GM12878 (cell line): ENCODE data around the gene BMP7. TPM values are rescaled to one million over a fixed set of nuclear protein-coding genes. Genes with fewer than 3 reads are reported as not detected.

Source experiments
- ATAC-seq: fragments of 200-7000 bp; cut with Tn5 transposase; 3 replicates; pipeline ENCODE4 v1.9.1; 2020; ENCODE audit warnings: mild to moderate bottlenecking, moderate library complexity
- BruUV-seq: library from RNA; stranded (reverse); fragments of 400-500 nt; replicated peaks from 2 replicates; lab custom pipeline; 2021; lab: Mats Ljungman, UMichigan
- CTCF ChIA-PET: fragments of 300-600 bp; sonication (Branson Sonifier 250); formaldehyde crosslinking; extraction: SDS; loops from one replicate; lab custom pipeline; 2021; ENCODE audit warnings: inconsistent platforms; lab: Yijun Ruan, JAX
- POLR2A ChIA-PET: fragments of 350-600 bp; formaldehyde crosslinking; extraction: SDS; loops from one replicate; lab custom pipeline; 2021; ENCODE audit warnings: inconsistent platforms; lab: Charles Lee
- RAD21 ChIA-PET: fragments of 300-600 bp; sonication (Branson Sonifier 250); formaldehyde crosslinking; loops from one replicate; lab custom pipeline; 2023; ENCODE audit warnings: antibody characterized with exemption; ENCODE audit not compliant: unreplicated experiment; lab: Charles Lee
- SMC1A ChIA-PET: fragments of 300-600 bp; sonication (Branson Sonifier 250); formaldehyde crosslinking; loops from one replicate; lab custom pipeline; 2023; ENCODE audit not compliant: unreplicated experiment, uncharacterized antibody; lab: Charles Lee
- DNase-seq: peaks from one replicate; pipeline ENCODE4 v3.0.0-alpha.2; 2011; ENCODE audit warnings: low read depth, low spot score
- FAIRE-seq: peaks from 3 replicates; lab custom pipeline; 2011; peaks lifted over from hg19 to GRCh38; lab: Jason Lieb, UNC
- H2AFZ ChIP-seq: 2 replicates; pipeline ENCODE4 v1.6.0; 2011; ENCODE audit warnings: low read depth, low read length, control low read depth; ENCODE audit not compliant: control insufficient read depth
- H3K27ac ChIP-seq: 2 replicates; pipeline ENCODE4 v1.5.1; 2011; ENCODE audit warnings: control low read depth; ENCODE audit not compliant: control insufficient read depth, insufficient read depth
- H3K27me3 ChIP-seq, 2 experiments: replicated peaks in 1 of 2; 2 replicates each; pipeline versions ENCODE4 v1.6.0 to v1.6.1; 2011; ENCODE audit warnings: low read length in 1 of 2; ENCODE audit not compliant: control insufficient read depth in 2 of 2, insufficient read depth in 2 of 2
- H3K36me3 ChIP-seq, 2 experiments: 2 replicates each; pipeline ENCODE4 v1.5.1; 2011; ENCODE audit warnings: low read length in 1 of 2; ENCODE audit not compliant: control insufficient read depth in 2 of 2, insufficient read depth in 2 of 2
- H3K4me1 ChIP-seq: 2 replicates; pipeline ENCODE4 v1.6.1; 2011; ENCODE audit warnings: mild to moderate bottlenecking, low read length, moderate library complexity, mixed read lengths; ENCODE audit not compliant: control insufficient read depth, insufficient read depth
- H3K4me2 ChIP-seq: 2 replicates; pipeline ENCODE4 v1.6.0; 2011; ENCODE audit warnings: control low read depth; ENCODE audit not compliant: control insufficient read depth, insufficient read depth
- H3K4me3 ChIP-seq: fragments of 200-600 bp; sonication (generic); 2 replicates; pipeline ENCODE4 v1.5.1; 2016
- H3K79me2 ChIP-seq: 2 replicates; pipeline ENCODE4 v1.6.0; 2011; ENCODE audit warnings: low read length; ENCODE audit not compliant: control insufficient read depth, insufficient read depth
- H3K9ac ChIP-seq: 2 replicates; pipeline ENCODE4 v1.8.0; 2011; ENCODE audit warnings: low read length, control low read depth, mixed read lengths; ENCODE audit not compliant: control insufficient read depth, insufficient read depth
- H3K9me3 ChIP-seq: replicated peaks from 3 replicates; pipeline ENCODE4 v1.5.1; 2011; ENCODE audit warnings: mild to moderate bottlenecking, low read length; ENCODE audit not compliant: control insufficient read depth, insufficient read depth
- H4K20me1 ChIP-seq: 2 replicates; pipeline ENCODE4 v1.6.0; 2011; ENCODE audit not compliant: control insufficient read depth, insufficient read depth
- CHD2 ChIP-seq: IDR thresholded peaks from 2 replicates; pipeline ENCODE4 v1.6.1; 2011; ENCODE audit warnings: low read depth, low read length, improper control_type of control experiment, borderline replicate concordance
- EED ChIP-seq: sonication (generic); IDR thresholded peaks from 2 replicates; pipeline ENCODE4 v1.6.1; 2016; ENCODE audit warnings: antibody characterized with exemption, low read depth
- FOXM1 ChIP-seq: IDR thresholded peaks from 2 replicates; pipeline ENCODE4 v1.6.1; 2012; ENCODE audit warnings: low read depth, mild to moderate bottlenecking, inconsistent platforms, low read length, moderate library complexity
- HDAC2 ChIP-seq: fragments of 200-600 bp; sonication (generic); IDR thresholded peaks from 2 replicates; pipeline ENCODE4 v1.6.1; 2017
- HDAC6 ChIP-seq: fragments of 200-600 bp; sonication (generic); IDR thresholded peaks from one replicate; pipeline ENCODE4 v1.8.0; 2017; ENCODE audit warnings: antibody characterized with exemption; ENCODE audit not compliant: unreplicated experiment
- IKZF1 ChIP-seq: fragments of 450-650 bp; conservative IDR thresholded peaks from 2 replicates; pipeline ENCODE4 v1.6.1; 2017; ENCODE audit warnings: antibody characterized with exemption, mild to moderate bottlenecking
- IRF4 ChIP-seq: IDR thresholded peaks from 2 replicates; pipeline ENCODE4 v1.6.1; 2011; ENCODE audit warnings: low read depth, low read length
- JUND ChIP-seq: IDR thresholded peaks from 2 replicates; pipeline ENCODE4 v1.6.1; 2012; ENCODE audit warnings: low read depth, mild to moderate bottlenecking, low read length, improper control_type of control experiment, moderate library complexity
- MYB ChIP-seq: fragments of 150-350 bp; IDR thresholded peaks from 2 replicates; pipeline ENCODE4 v1.6.1; 2014; ENCODE audit warnings: mild to moderate bottlenecking, low read depth, low read length, borderline replicate concordance
- PKNOX1 ChIP-seq: fragments of 450-650 bp; IDR thresholded peaks from 2 replicates; pipeline ENCODE4 v1.6.1; 2016; ENCODE audit warnings: mild to moderate bottlenecking
- POLR2AphosphoS2 ChIP-seq: IDR thresholded peaks from 2 replicates; pipeline ENCODE4 v1.6.1; 2011; ENCODE audit warnings: low read depth, mild to moderate bottlenecking, low read length, improper control_type of control experiment, moderate library complexity
- POU2F2 ChIP-seq: IDR thresholded peaks from 3 replicates; pipeline ENCODE4 v1.6.1; 2011; ENCODE audit warnings: low read depth, mild to moderate bottlenecking, low read length, borderline replicate concordance
- REST ChIP-seq: IDR thresholded peaks from 2 replicates; pipeline ENCODE4 v1.6.1; 2012; ENCODE audit warnings: mild to moderate bottlenecking, low read depth, low read length
- SIN3A ChIP-seq: IDR thresholded peaks from 2 replicates; pipeline ENCODE4 v1.6.1; 2012; ENCODE audit warnings: low read depth, low read length, improper control_type of control experiment
- TCF7 ChIP-seq: IDR thresholded peaks from 2 replicates; pipeline ENCODE4 v1.6.1; 2014; ENCODE audit warnings: antibody characterized with exemption, borderline replicate concordance
- USF2 ChIP-seq: IDR thresholded peaks from 2 replicates; pipeline ENCODE4 v1.6.1; 2011; ENCODE audit warnings: low read depth, low read length, improper control_type of control experiment, borderline replicate concordance
- ZBTB11 ChIP-seq: fragments of 450-650 bp; formaldehyde crosslinking; IDR thresholded peaks from 2 replicates; pipeline ENCODE4 v1.5.0; 2022; ENCODE audit warnings: mild to moderate bottlenecking, missing genetic modification characterization
- ZNF622 ChIP-seq: fragments of 450-650 bp; IDR thresholded peaks from 2 replicates; pipeline ENCODE4 v1.6.1; 2017; ENCODE audit warnings: mild to moderate bottlenecking, inconsistent platforms
- WGBS: methylation state at CpG from one replicate; pipeline ENCODE4 v1.1.6; 2016; ENCODE audit warnings: low lambda C conversion rate; ENCODE audit not compliant: insufficient replicate concordance, insufficient coverage; ENCODE audit errors: missing lambda C conversion rate; 5-methylcytosine and 5-hydroxymethylcytosine counted together
- in situ Hi-C: fragments of 300-500 bp; cut with MboI; formaldehyde crosslinking; loops from 9 replicates; pipeline ENCODE4 v1.14.3; 2018; ENCODE audit warnings: mixed read lengths
- intact Hi-C: fragments of 100-400 bp; cut with micrococcal nuclease; formaldehyde crosslinking; loops from one replicate; pipeline ENCODE4 v1.14.2; 2022; ENCODE audit not compliant: unreplicated experiment
- polyA plus RNA-seq, 11 experiments: library from polyadenylated mRNA; depleted of rRNA in 4 of 11; unstranded in 6 of 11; stranded (reverse) in 5 of 11; fragments of >200 nt; fragmentation: Nextera tagmentation in 4 of 11; fragmentation: Illumina TruSeq in 1 of 11; extraction: Ambion mirVana in 4 of 11; extraction: Trizol in 1 of 11; gene quantifications; 1 replicate in 1 of 11; 2 replicates in 10 of 11; pipeline versions ENCODE4 v1.2.1 to v1.2.3, GENCODE V29; 2011 to 2016; ENCODE audit warnings: inconsistent platforms in 2 of 11, missing spikeins in 2 of 11, low read depth in 1 of 11
- total RNA-seq, 4 experiments: library from RNA; depleted of rRNA in 3 of 4; stranded (reverse); fragments of >200 nt in 3 of 4; fragmentation: Illumina TruSeq in 1 of 4; extraction: Trizol in 1 of 4; gene quantifications; 2 replicates each; pipeline versions ENCODE4 v1.2.1 to v1.2.3, GENCODE V29; 2013 to 2021

The BMP7 gene
- total and polyA plus RNA-seq, 10 of the 15 experiments (the other 5 are each of a cell fraction or from before 2014, with no cell fraction given): 0.18 to 0.51 (median 0.28) TPM; not detected in 7

- DNase-seq (no peak), FAIRE-seq (no peak), ATAC-seq (no peak)
- Histone ChIP-seq H3K36me3 (no peaks in the 10 kb centered on the region), H3K4me1 (no peaks in the 10 kb centered on the region), H3K79me2 (no peaks in the 10 kb centered on the region), H3K9me3 (no peaks in the 10 kb centered on the region), H3K27ac (no peak overlapping the region), H3K4me2 (no peak overlapping the region), H2AFZ (no peak overlapping the region), H4K20me1 (no peaks in the 10 kb centered on the region; the same call in 1 of the 2 replicates), H3K27me3 (peaks cover 0 to 2% of the 10 kb centered on the region in 2 experiments; a peak in 2 of 4 replicates), H3K9ac (no peak overlapping the region), H3K4me3 (no peak overlapping the region)
- ChIA-PET RAD21 (no interaction called here), CTCF (interaction anchor here (0.6 to 1.1 kb wide), 2 partner anchors 11 to 987 kb away, joined by 3 read pairs; no protein-coding TSS in a partner anchor), SMC1A (no interaction called here), POLR2A (no interaction called here)
- BruUV-seq: no TSS peak
- in situ Hi-C loops (no loop called here), intact Hi-C loops (no loop called here)
- 54% methylated on average over 13 of the region's 13 CpGs for WGBS
- TF ChIP-seq ZBTB11 (no peak), SIN3A (no peak), HDAC2 (no peak), CHD2 (no peak), EED (no peak), IKZF1 (no peak), IRF4 (no peak), POLR2AphosphoS2 (no peak), ZNF622 (no peak), PKNOX1 (no peak), FOXM1 (no peak), POU2F2 (no peak), JUND (no peak), TCF7 (no peak), REST (no peak), USF2 (no peak), MYB (no peak), HDAC6 (no peak)
Measured at GRCh38 chr20:57193094-57193493, 73.3 kb downstream of the BMP7 start.
